OCI-LY7 (cell line): Measurements from ENCODE around the gene MOB3A. TPM values are rescaled to one million over a fixed set of nuclear protein-coding genes. Genes with fewer than 3 reads are reported as not detected.

Experiments used
- Bru-seq: library from RNA; stranded (reverse); fragments of 400-500 nt; gene quantifications from one replicate; lab custom pipeline; 2021; lab: Mats Ljungman, UMichigan
- BruChase-seq, 2 experiments: library from RNA; stranded (reverse); fragments of 400-500 nt; gene quantifications; one replicate each; lab custom pipeline; 2021; lab: Mats Ljungman, UMichigan
- BruUV-seq: library from RNA; stranded (reverse); fragments of 400-500 nt; replicated peaks from 2 replicates; lab custom pipeline; 2021; lab: Mats Ljungman, UMichigan
- CTCF ChIA-PET: fragments of 300-600 bp; sonication (Branson Sonifier 250); formaldehyde crosslinking; loops from one replicate; lab custom pipeline; 2022; ENCODE audit warnings: antibody characterized with exemption; ENCODE audit not compliant: unreplicated experiment; lab: Charles Lee
- POLR2A ChIA-PET: fragments of 300-600 bp; sonication (Branson Sonifier 250); formaldehyde crosslinking; loops from one replicate; lab custom pipeline; 2022; ENCODE audit warnings: antibody characterized with exemption; lab: Charles Lee
- DNase-seq: peaks from one replicate; pipeline ENCODE4 v3.0.0-alpha.2; 2015; ENCODE audit warnings: low spot score
- H2AFZ ChIP-seq: fragments of 200-600 bp; sonication (generic), shearing (Covaris generic); 2 replicates; pipeline ENCODE4 v1.6.1; 2014; ENCODE audit warnings: mild to moderate bottlenecking, antibody characterized with exemption, low read length, moderate library complexity
- H3K27ac ChIP-seq: fragments of 200-600 bp; sonication (generic); 2 replicates; pipeline ENCODE4 v1.5.1; 2014; ENCODE audit warnings: mixed run types, low read depth, mild to moderate bottlenecking, moderate library complexity, low read length, inconsistent platforms; ENCODE audit not compliant: poor library complexity, severe bottlenecking
- H3K36me3 ChIP-seq: fragments of 200-600 bp; sonication (generic); 2 replicates; pipeline ENCODE4 v1.6.1; 2014; ENCODE audit warnings: mild to moderate bottlenecking, antibody characterized with exemption, low read length, moderate library complexity, mixed read lengths; ENCODE audit not compliant: insufficient read depth
- H3K4me1 ChIP-seq: fragments of 200-600 bp; sonication (generic); 2 replicates; pipeline ENCODE4 v1.5.1; 2014; ENCODE audit warnings: mild to moderate bottlenecking, low read length; ENCODE audit not compliant: insufficient read depth, poor library complexity, severe bottlenecking
- H3K4me2 ChIP-seq: fragments of 200-600 bp; sonication (generic); 2 replicates; pipeline ENCODE4 v1.6.1; 2014; ENCODE audit warnings: mild to moderate bottlenecking, low read length
- H3K4me3 ChIP-seq: fragments of 200-600 bp; sonication (generic); 2 replicates; pipeline ENCODE4 v1.5.1; 2014; ENCODE audit warnings: mild to moderate bottlenecking, low read depth, low read length; ENCODE audit not compliant: poor library complexity, severe bottlenecking
- H3K79me2 ChIP-seq: fragments of 200-600 bp; sonication (generic); 2 replicates; pipeline ENCODE4 v1.6.1; 2016; ENCODE audit warnings: low read depth, mild to moderate bottlenecking, low read length, moderate library complexity, mixed read lengths; ENCODE audit not compliant: insufficient read depth
- H3K9me2 ChIP-seq: fragments of 200-600 bp; sonication (generic); 2 replicates; pipeline ENCODE4 v1.6.1; 2016; ENCODE audit warnings: mild to moderate bottlenecking, low read length, mixed read lengths; ENCODE audit not compliant: insufficient read depth
- H3K9me3 ChIP-seq: fragments of 200-600 bp; sonication (generic); 2 replicates; pipeline ENCODE4 v1.6.1; 2014; ENCODE audit warnings: mild to moderate bottlenecking, mixed run types, low read length, mixed read lengths
- H4K20me1 ChIP-seq: fragments of 200-600 bp; sonication (generic); 2 replicates; pipeline ENCODE4 v1.6.1; 2014; ENCODE audit warnings: mild to moderate bottlenecking, antibody characterized with exemption, low read length, moderate library complexity, mixed read lengths; ENCODE audit not compliant: insufficient read depth
- CTCF ChIP-seq: fragments of 200-600 bp; sonication (generic); conservative IDR thresholded peaks from 2 replicates; pipeline ENCODE4 v1.5.1; 2014; ENCODE audit warnings: mild to moderate bottlenecking, antibody characterized with exemption, low read length, moderate library complexity, mixed read lengths
- EZH2phosphoT487 ChIP-seq: fragments of 200-600 bp; sonication (generic); IDR thresholded peaks from 2 replicates; pipeline ENCODE4 v1.6.1; 2018; ENCODE audit warnings: low read depth, borderline replicate concordance, mild to moderate bottlenecking, mixed run types, antibody characterized with exemption, low read length, moderate library complexity, mixed read lengths
- intact Hi-C: fragments of 100-400 bp; cut with micrococcal nuclease; formaldehyde crosslinking; loops from one replicate; pipeline ENCODE4 v1.10.0; 2022; ENCODE audit not compliant: unreplicated experiment
- long read RNA-seq: library from polyadenylated mRNA; stranded (forward); transcript quantifications from one replicate; pipeline ENCODE4 v2.0.0, GENCODE V29; 2022
- total RNA-seq, 2 experiments: library from RNA; depleted of rRNA in 1 of 2; stranded (reverse); fragments of >200 nt in 1 of 2; shearing (Covaris generic) in 1 of 2; gene quantifications; 2 replicates each; pipeline ENCODE4 v1.2.3, GENCODE V29; 2014 to 2022

The MOB3A gene
- total RNA-seq (2014; rRNA removed; shearing (Covaris generic)) = 41.7 and 54.6 TPM in 2 replicates
- 87.5 and 111 TPM in 2 replicates for total RNA-seq (2022)
- percentile 71 among the genes with signal in this experiment for Bru-seq, nascent RNA
- percentile 79 among the genes with signal in this experiment for BruChase-seq, experiment 1, labeled RNA remaining after a 6-hour chase
- BruChase-seq, experiment 2, labeled RNA remaining after a 2-hour chase = percentile 88 among the genes with signal in this experiment
- long read RNA-seq, transcript MOB3A-201 (5 exons, 3,391 nt) = major isoform, 51 of 155 reads
- long read RNA-seq, transcript MOB3A-209 (3 exons, 1,071 nt) = minor isoform, 18 of 155 reads
- long read RNA-seq, partial matches to known transcripts = 41 of 155 reads
- long read RNA-seq, other reads (novel, unspliced or antisense) = 44 of 155 reads

- H3K79me2 ChIP-seq = peaks cover 38% of the 10 kb centered on the region
Measured at GRCh38 chr19:2096034-2096479, at the start of gene MOB3A. Gene MOB3A (minus strand): TSS chr19:2096326. CDS start chr19:2078560, 17,766 bp downstream.

GRCh38 chr19:2145831-2146241 lies 49.7 kb upstream of the MOB3A start:
- ChIA-PET CTCF (no interaction called here), POLR2A (no interaction called here)
- no peaks in the 10 kb centered on the region for H3K9me3 ChIP-seq
- no peak overlapping the region for H3K4me3 ChIP-seq
- intact Hi-C loops = no loop called here
- DNase-seq = no peak
- TF ChIP-seq EZH2phosphoT487 (no peak), CTCF (no peak)
- no peak overlapping the region for H3K27ac ChIP-seq
- H2AFZ ChIP-seq = no peak overlapping the region
- peaks cover 37% of the 10 kb centered on the region for H3K36me3 ChIP-seq
- H3K4me1 ChIP-seq = peaks cover 21% of the 10 kb centered on the region
- no TSS peak for BruUV-seq
- no peak overlapping the region for H3K4me2 ChIP-seq
- H4K20me1 ChIP-seq = peaks cover 10% of the 10 kb centered on the region; the same call in 1 of the 2 replicates
- H3K79me2 ChIP-seq = peaks cover 95% of the 10 kb centered on the region
- H3K9me2 ChIP-seq = no peaks in the 10 kb centered on the region

More at GRCh38 chr19:2096034-2096479, at the start of gene MOB3A:
- intact Hi-C loops = loop anchor here (1.0 to 10.0 kb wide), 3 partner anchors 55 to 529 kb away; partner anchors contain the start of gene AP3D1
- no peaks in the 10 kb centered on the region for H4K20me1 ChIP-seq
- peak within 1 kb of the TSS; percentile 94 for H3K27ac ChIP-seq
- H2AFZ ChIP-seq = peak within 1 kb of the TSS; percentile 31; the same call in 1 of the 2 replicates
- BruUV-seq = no TSS peak
- TF ChIP-seq CTCF = peak; percentile 71
- TF ChIP-seq EZH2phosphoT487 = no peak
- peaks cover 40% of the 10 kb centered on the region for H3K4me1 ChIP-seq
- H3K9me2 ChIP-seq = no peaks in the 10 kb centered on the region
- H3K4me2 ChIP-seq = peak within 1 kb of the TSS; percentile 97
- ChIA-PET CTCF (no interaction called here), POLR2A (interaction anchor here (1.9 kb wide), 1 partner anchor 13 kb away, joined by 6 read pairs; no protein-coding TSS in a partner anchor)
- peak; percentile 93 for DNase-seq
- no peaks in the 10 kb centered on the region for H3K9me3 ChIP-seq
- peaks cover 28% of the 10 kb centered on the region for H3K36me3 ChIP-seq
- H3K4me3 ChIP-seq = peak within 1 kb of the TSS; percentile 85
